ENCODE measurements around the gene NDUFAF4. TPM values are rescaled to one million over a fixed set of nuclear protein-coding genes. Genes with fewer than 3 reads are reported as not detected.

The NDUFAF4 gene
- total and polyA plus RNA-seq, 2 donors, result 21.6 to 31.4 TPM

DNA sequence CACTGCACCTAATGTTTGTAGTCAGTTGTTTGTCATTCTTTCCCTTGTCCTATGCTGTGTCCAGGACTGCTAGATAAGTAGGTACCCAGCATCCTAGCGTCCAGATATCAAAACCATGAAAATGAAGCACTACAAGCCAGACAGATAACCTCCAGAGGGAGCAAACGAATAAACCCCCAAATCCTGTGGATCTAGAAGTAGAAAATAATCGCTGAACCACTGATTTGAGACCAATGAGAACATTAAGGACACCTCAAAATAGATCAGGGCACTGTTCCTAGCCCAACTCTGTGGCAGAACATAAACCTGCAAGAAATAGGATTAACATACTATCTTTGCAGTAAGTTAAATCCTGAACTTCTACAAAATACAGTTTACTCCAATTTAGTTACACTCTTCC is 25.7 kb upstream of the NDUFAF4 start:
- DNase-seq (ENCODE audit: extremely low spot score), result no peak
- Histone ChIP-seq H3K4me1 (ENCODE audit: insufficient read depth) (no peaks in the 10 kb centered on the region), H3K27ac (ENCODE audit: low read depth) (no peak overlapping the region), H3K36me3 (ENCODE audit: insufficient read depth) (no peaks in the 10 kb centered on the region), H3K4me3 (ENCODE audit: low read depth, low read length) (no peak overlapping the region)
- 68% methylated on average over 3 of the region's 3 CpGs for WGBS

DNA sequence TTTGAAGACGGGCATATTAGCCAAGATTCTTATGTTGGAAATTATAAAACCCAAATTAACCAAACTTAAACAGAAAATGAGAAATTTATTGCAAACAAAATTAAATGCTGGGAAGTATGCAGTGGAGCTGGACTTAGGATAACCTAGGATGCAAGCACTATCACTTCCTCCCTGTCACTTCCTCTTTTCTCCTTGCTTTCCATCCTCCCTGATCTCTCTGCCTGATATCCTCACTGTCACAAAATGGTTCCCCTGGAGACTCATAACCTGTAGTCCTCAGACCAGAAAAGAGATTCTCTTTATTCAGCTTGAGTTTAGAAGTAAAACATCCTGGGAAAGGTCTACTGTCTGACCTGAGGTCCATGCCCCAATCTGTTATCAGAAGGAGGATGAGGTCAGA is 19.4 kb upstream of the NDUFAF4 start:
- no peaks in the 10 kb centered on the region for H3K36me3 ChIP-seq (ENCODE audit: insufficient read depth)
- H3K4me1 ChIP-seq (ENCODE audit: insufficient read depth), result no peaks in the 10 kb centered on the region
- 55% methylated on average over 1 of the region's 1 CpG for WGBS
- H3K4me3 ChIP-seq (ENCODE audit: low read depth, low read length), result no peak overlapping the region
- no peak overlapping the region for H3K27ac ChIP-seq (ENCODE audit: low read depth)
- no peak for DNase-seq (ENCODE audit: extremely low spot score)

GRCh38 chr6:96913621-96914020 is 15.9 kb upstream of the NDUFAF4 start:
- no peak for DNase-seq (ENCODE audit: extremely low spot score)
- H3K4me1 ChIP-seq (ENCODE audit: insufficient read depth), result no peaks in the 10 kb centered on the region
- WGBS, result 55% methylated on average over 3 of the region's 3 CpGs

DNA sequence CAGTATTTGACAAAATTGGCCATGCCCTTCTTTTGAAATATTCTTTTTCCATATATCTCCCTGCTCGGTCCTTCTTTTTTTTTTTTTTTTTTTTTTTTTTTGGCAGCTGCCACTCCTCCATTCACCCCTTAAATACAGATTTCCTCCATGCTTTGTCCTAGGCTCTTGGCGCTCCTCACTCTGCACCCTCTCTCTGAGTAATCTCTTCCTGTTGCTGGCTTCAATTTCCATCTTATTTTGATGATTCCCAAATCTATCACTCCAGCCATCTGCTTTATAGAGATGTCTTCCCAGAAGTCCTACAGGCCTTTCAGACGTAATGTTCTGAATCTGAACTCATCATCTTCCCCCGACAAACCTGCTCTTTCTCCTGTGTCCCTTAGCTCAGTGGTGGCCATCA is 14.1 kb upstream of the NDUFAF4 start:
- 87% methylated on average over 4 of the region's 4 CpGs for WGBS
- no peaks in the 10 kb centered on the region for H3K36me3 ChIP-seq (ENCODE audit: insufficient read depth)

More at GRCh38 chr6:96913621-96914020, 15.9 kb upstream of the NDUFAF4 start:
- no peak overlapping the region for H3K27ac ChIP-seq (ENCODE audit: low read depth)
- H3K36me3 ChIP-seq (ENCODE audit: insufficient read depth), result no peaks in the 10 kb centered on the region
- no peak overlapping the region for H3K4me3 ChIP-seq (ENCODE audit: low read depth, low read length)

GRCh38 chr6:96911171-96911570 is 13.5 kb upstream of the NDUFAF4 start:
- 75% methylated on average over 3 of the region's 3 CpGs for WGBS
- Histone ChIP-seq H3K4me1 (ENCODE audit: insufficient read depth) (no peaks in the 10 kb centered on the region), H3K36me3 (ENCODE audit: insufficient read depth) (no peaks in the 10 kb centered on the region), H3K4me3 (ENCODE audit: low read depth, low read length) (no peak overlapping the region), H3K27ac (ENCODE audit: low read depth) (no peak overlapping the region)
- DNase-seq (ENCODE audit: extremely low spot score), result no peak

More for the DNA sequence above, 14.1 kb upstream of the NDUFAF4 start:
- DNase-seq (ENCODE audit: extremely low spot score), result no peak
- no peak overlapping the region for H3K27ac ChIP-seq (ENCODE audit: low read depth)
- H3K4me3 ChIP-seq (ENCODE audit: low read depth, low read length), result no peak overlapping the region
- no peaks in the 10 kb centered on the region for H3K4me1 ChIP-seq (ENCODE audit: insufficient read depth)

DNA sequence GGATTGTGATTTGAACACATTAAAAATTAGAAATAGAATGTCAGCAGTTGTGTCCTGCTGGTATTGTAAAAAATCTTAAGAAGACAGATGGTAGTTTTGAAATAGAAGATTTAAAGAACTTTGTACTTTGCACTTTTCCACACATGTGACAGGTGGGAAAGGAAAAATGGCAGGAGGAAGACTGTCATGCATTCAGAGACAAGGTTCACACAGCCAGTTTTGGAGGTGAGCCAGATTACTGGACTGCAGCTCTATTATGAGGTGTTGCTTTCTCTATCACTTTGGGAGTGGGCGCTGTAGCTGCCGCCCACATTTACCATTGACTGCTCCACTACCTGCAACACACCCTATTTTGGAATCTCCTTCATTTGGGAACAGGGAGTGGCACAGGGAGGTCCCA is 12.1 kb upstream of the NDUFAF4 start:
- WGBS, result 92% methylated on average over 2 of the region's 2 CpGs
- no peaks in the 10 kb centered on the region for H3K36me3 ChIP-seq (ENCODE audit: insufficient read depth)
- H3K4me1 ChIP-seq (ENCODE audit: insufficient read depth), result no peaks in the 10 kb centered on the region
- no peak overlapping the region for H3K27ac ChIP-seq (ENCODE audit: low read depth)
- no peak overlapping the region for H3K4me3 ChIP-seq (ENCODE audit: low read depth, low read length)
- no peak for DNase-seq (ENCODE audit: extremely low spot score)

GRCh38 chr6:96907498-96907897 is 9.8 kb upstream of the NDUFAF4 start:
- Histone ChIP-seq H3K27ac (ENCODE audit: low read depth) (no peak overlapping the region), H3K4me3 (ENCODE audit: low read depth, low read length) (no peak overlapping the region), H3K36me3 (ENCODE audit: insufficient read depth) (no peaks in the 10 kb centered on the region), H3K4me1 (ENCODE audit: insufficient read depth) (no peaks in the 10 kb centered on the region)
- no peak for DNase-seq (ENCODE audit: extremely low spot score)
- WGBS, result 66% methylated on average over 2 of the region's 2 CpGs

DNA sequence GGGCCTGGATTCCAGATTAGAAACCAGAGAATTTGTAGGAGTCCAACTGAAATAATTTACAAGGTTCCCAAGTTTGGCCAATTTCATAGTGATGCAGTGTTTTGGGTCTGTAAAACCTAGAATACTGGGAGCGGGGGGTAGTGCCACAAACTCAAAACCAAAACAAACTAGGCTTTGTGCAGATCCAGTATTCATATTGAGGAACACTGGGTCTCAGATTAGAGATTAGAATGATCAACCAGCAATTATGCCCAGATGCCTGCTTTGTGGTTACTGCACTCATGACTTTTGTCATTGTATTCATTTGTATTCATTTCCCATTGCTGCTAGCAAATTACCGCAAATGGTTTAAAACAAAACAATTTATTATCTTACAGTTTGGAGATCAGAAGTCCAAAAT is 3.2 kb upstream of the NDUFAF4 start:
- DNase-seq (ENCODE audit: extremely low spot score), result no peak
- 88% methylated on average over 2 of the region's 2 CpGs for WGBS
- H3K4me3 ChIP-seq (ENCODE audit: low read depth, low read length), result no peak overlapping the region

DNA sequence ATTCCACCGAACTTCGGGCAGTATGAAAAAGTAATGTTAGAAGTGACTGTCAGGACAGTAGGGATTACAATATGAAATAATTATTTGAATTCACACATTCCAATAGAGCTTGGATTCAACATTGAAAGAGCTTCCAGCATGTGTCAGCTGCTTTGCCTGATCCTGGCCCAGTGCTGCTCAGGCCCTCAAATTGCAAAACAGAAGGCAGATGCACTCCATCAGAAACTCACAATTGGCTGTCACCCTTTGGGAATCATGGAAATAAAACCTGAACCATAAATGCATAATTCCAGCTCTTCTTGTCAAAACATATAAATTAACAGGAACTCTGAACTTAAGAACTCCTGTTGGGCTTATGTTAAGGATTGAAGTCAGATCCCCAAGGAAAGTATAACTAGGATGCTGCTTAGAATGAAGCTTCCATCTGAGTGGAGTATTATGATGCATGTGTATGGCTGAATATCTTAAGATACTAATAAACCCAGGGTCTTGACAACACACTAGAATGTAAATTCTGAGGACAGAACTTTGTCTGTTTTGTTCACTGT is 1.8 kb upstream of the NDUFAF4 start:
- H3K36me3 ChIP-seq (ENCODE audit: insufficient read depth), result no peaks in the 10 kb centered on the region
- DNase-seq (ENCODE audit: extremely low spot score), result no peak
- H3K27ac ChIP-seq (ENCODE audit: low read depth), result no peak overlapping the region
- 88% methylated on average over 2 of the region's 2 CpGs for WGBS
- H3K4me1 ChIP-seq (ENCODE audit: insufficient read depth), result no peaks in the 10 kb centered on the region
- no peak overlapping the region for H3K4me3 ChIP-seq (ENCODE audit: low read depth, low read length)

More for the DNA sequence above, 3.2 kb upstream of the NDUFAF4 start:
- no peak overlapping the region for H3K27ac ChIP-seq (ENCODE audit: low read depth)
- H3K36me3 ChIP-seq (ENCODE audit: insufficient read depth), result no peaks in the 10 kb centered on the region
- no peaks in the 10 kb centered on the region for H3K4me1 ChIP-seq (ENCODE audit: insufficient read depth)

DNA sequence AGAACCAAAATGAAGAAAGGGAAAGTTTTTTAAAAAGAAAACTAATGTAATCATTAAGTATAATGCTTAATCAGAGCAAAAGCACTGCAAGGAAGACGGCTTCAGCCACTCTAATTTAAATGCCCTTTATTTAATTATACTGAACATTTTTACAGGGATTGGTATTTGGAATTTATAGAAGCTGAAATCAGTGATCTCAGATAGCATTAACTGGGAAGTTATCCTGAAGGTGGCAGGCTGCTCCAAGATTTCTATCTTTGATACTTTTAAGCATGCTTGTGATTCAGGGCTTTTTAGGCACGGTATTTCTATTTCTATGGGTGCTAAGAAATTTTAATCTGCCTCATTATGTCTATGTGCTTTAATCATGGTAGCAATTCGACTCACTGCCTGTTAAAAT is 1.3 kb upstream of the NDUFAF4 start:
- no peak for DNase-seq (ENCODE audit: extremely low spot score)
- WGBS, result 12% methylated on average over 3 of the region's 3 CpGs

GRCh38 chr6:96898241-96898851 is 655 bp upstream of the NDUFAF4 start:
- H3K27ac ChIP-seq (ENCODE audit: low read depth), result peak overlapping the region; percentile 76
- H3K36me3 ChIP-seq (ENCODE audit: insufficient read depth), result no peaks in the 10 kb centered on the region
- peak overlapping the region; percentile 62 for H3K4me3 ChIP-seq (ENCODE audit: low read depth, low read length)
- no peaks in the 10 kb centered on the region for H3K4me1 ChIP-seq (ENCODE audit: insufficient read depth)
- under 1% methylated on average over 10 of the region's 10 CpGs for WGBS
- peak; percentile 25 for DNase-seq (ENCODE audit: extremely low spot score)

More for the DNA sequence above, 1.3 kb upstream of the NDUFAF4 start:
- Histone ChIP-seq H3K4me1 (ENCODE audit: insufficient read depth) (no peaks in the 10 kb centered on the region), H3K4me3 (ENCODE audit: low read depth, low read length) (no peak overlapping the region), H3K36me3 (ENCODE audit: insufficient read depth) (no peaks in the 10 kb centered on the region), H3K27ac (ENCODE audit: low read depth) (no peak overlapping the region)

DNA sequence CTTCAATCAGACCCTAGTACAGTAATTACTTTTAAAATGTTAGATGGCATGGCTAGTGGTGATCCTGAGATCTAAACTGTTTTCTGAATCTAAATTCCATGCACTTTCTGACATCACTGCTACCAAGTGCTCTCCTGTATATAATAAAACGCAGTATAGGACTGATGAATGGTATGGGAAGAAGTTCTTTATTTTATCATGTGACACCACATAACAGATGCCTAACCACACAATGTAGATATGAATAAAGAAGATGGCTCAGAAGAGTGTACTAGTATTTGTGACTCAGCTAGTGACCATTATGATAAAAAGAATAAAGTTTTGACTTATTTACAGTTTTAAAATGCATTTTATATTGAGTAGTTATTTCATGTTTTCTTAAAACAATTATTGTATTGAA is 8.5 kb downstream of the NDUFAF4 start:
- Histone ChIP-seq H3K4me1 (ENCODE audit: insufficient read depth) (no peaks in the 10 kb centered on the region), H3K36me3 (ENCODE audit: insufficient read depth) (peaks cover 3% of the 10 kb centered on the region), H3K4me3 (ENCODE audit: low read depth, low read length) (no peak overlapping the region), H3K27ac (ENCODE audit: low read depth) (no peak overlapping the region)
- 0% methylated on average over 1 of the region's 1 CpG for WGBS
- DNase-seq (ENCODE audit: extremely low spot score), result no peak

GRCh38 chr6:96888745-96889144 is 8.9 kb downstream of the NDUFAF4 start:
- DNase-seq (ENCODE audit: extremely low spot score), result no peak
- Histone ChIP-seq H3K27ac (ENCODE audit: low read depth) (no peak overlapping the region), H3K36me3 (ENCODE audit: insufficient read depth) (peaks cover 3% of the 10 kb centered on the region), H3K4me1 (ENCODE audit: insufficient read depth) (no peaks in the 10 kb centered on the region), H3K4me3 (ENCODE audit: low read depth, low read length) (no peak overlapping the region)
- 83% methylated on average over 5 of the region's 5 CpGs for WGBS

- H3K4me3 ChIP-seq (ENCODE audit: low read depth, low read length), result no peak overlapping the region
- no peak overlapping the region for H3K27ac ChIP-seq (ENCODE audit: low read depth)
- WGBS, result 84% methylated on average over 1 of the region's 1 CpG
- H3K4me1 ChIP-seq (ENCODE audit: insufficient read depth), result no peaks in the 10 kb centered on the region
- H3K36me3 ChIP-seq (ENCODE audit: insufficient read depth), result peaks cover 2% of the 10 kb centered on the region
- DNase-seq (ENCODE audit: extremely low spot score), result no peak
Observed at GRCh38 chr6:96886519-96886918, 11.2 kb downstream of the NDUFAF4 start.

Measured in urinary bladder (tissue), 4 donors.